ENCODE measurements around the gene CATSPERE. TPM values are rescaled to one million over a fixed set of nuclear protein-coding genes. Genes with fewer than 3 reads are reported as not detected.
"Not testable (repeated sequence)": the region's sequence is repeated elsewhere in the genome, so short reads cannot be mapped to it uniquely, and the experiment has no call there.

CATSPERE gene
- total RNA-seq, 1 donor from 2014 or later: 0.54 TPM

GRCh38 chr1:244447552-244447951 lies 13.5 kb upstream of the CATSPERE start:
- intact Hi-C loops (cut with DNase I): no loop called here
- DNase-seq (ENCODE audit: missing footprints) (no peak), ATAC-seq (no peak)

- no peak for ATAC-seq
- intact Hi-C loops (cut with DNase I): no loop called here
- DNase-seq (ENCODE audit: missing footprints): no peak
Measured at GRCh38 chr1:244448279-244449036, 12.6 kb upstream of the CATSPERE start.

- intact Hi-C loops (cut with DNase I): loop anchor here (5.0 to 10.0 kb wide), 4 partner anchors 205 to 1193 kb away; partner anchors contain the start of genes CEP170, DESI2 and SDCCAG8
- no peak for DNase-seq (ENCODE audit: missing footprints)
Measured at GRCh38 chr1:244449936-244450508, 11.1 kb upstream of the CATSPERE start.

GRCh38 chr1:244450597-244451538 lies 10.2 kb upstream of the CATSPERE start:
- ATAC-seq (peak; percentile 29), DNase-seq (ENCODE audit: missing footprints) (peak; percentile 78)
- intact Hi-C loops (cut with DNase I): loop anchor here (5.0 to 10.0 kb wide), 4 partner anchors 204 to 1194 kb away; partner anchors contain the start of genes CEP170, DESI2 and SDCCAG8

More at GRCh38 chr1:244449936-244450508, 11.1 kb upstream of the CATSPERE start:
- ATAC-seq: no peak

GRCh38 chr1:244451539-244451950 lies 9.5 kb upstream of the CATSPERE start, which contains the start of gene ADSS2:
Gene ADSS2 (minus strand): TSS chr1:244451909. CDS start chr1:244451817, 92 bp downstream.
- DNase-seq (ENCODE audit: missing footprints) (no peak), ATAC-seq (no peak)
- intact Hi-C loops (cut with DNase I): loop anchor here (5.0 to 10.0 kb wide), 4 partner anchors 203 to 1194 kb away; partner anchors contain the start of genes CEP170, DESI2 and SDCCAG8

GRCh38 chr1:244451951-244452795 lies 8.9 kb upstream of the CATSPERE start:
- intact Hi-C loops (cut with DNase I): loop anchor here (5.0 to 10.0 kb wide), 4 partner anchors 203 to 1195 kb away; partner anchors contain the start of genes CEP170, DESI2 and SDCCAG8
- ATAC-seq (peak; percentile 99), DNase-seq (ENCODE audit: missing footprints) (peak; percentile 99)

GRCh38 chr1:244454412-244454811 lies 6.7 kb upstream of the CATSPERE start:
- intact Hi-C loops (cut with DNase I): loop anchor here (5.0 to 10.0 kb wide), 4 partner anchors 200 to 1197 kb away; partner anchors contain the start of genes CEP170, DESI2 and SDCCAG8
- no peak for ATAC-seq
- DNase-seq (ENCODE audit: missing footprints): no peak

GRCh38 chr1:244456586-244456985 lies 4.5 kb upstream of the CATSPERE start:
- ATAC-seq (no peak), DNase-seq (ENCODE audit: missing footprints) (no peak)
- intact Hi-C loops (cut with DNase I): loop anchor here (10.0 kb wide), 2 partner anchors 198 to 518 kb away; partner anchors contain the start of gene DESI2

- ATAC-seq (no peak), DNase-seq (ENCODE audit: missing footprints) (no peak)
- intact Hi-C loops (cut with DNase I): loop anchor here (10.0 kb wide), 2 partner anchors 196 to 516 kb away; partner anchors contain the start of gene DESI2
Measured at GRCh38 chr1:244458781-244459180, 2.3 kb upstream of the CATSPERE start.

- no peak for DNase-seq (ENCODE audit: missing footprints)
- no peak for ATAC-seq
- intact Hi-C loops (cut with DNase I): no loop called here
Measured at GRCh38 chr1:244460197-244460596, 876 bp upstream of the CATSPERE start.

GRCh38 chr1:244466724-244467123 lies 5.7 kb downstream of the CATSPERE start:
- ATAC-seq (no peak), DNase-seq (ENCODE audit: missing footprints) (no peak)
- intact Hi-C loops (cut with DNase I): no loop called here

- no peak for ATAC-seq
- intact Hi-C loops (cut with DNase I): no loop called here
- no peak for DNase-seq (ENCODE audit: missing footprints)
Measured at GRCh38 chr1:244473059-244473605, 12.1 kb downstream of the CATSPERE start.

- DNase-seq (ENCODE audit: missing footprints); intact Hi-C loops (cut with DNase I); ATAC-seq: not testable (repeated sequence)
Measured at GRCh38 chr1:244484971-244485370, 23.9 kb downstream of the CATSPERE start.

- intact Hi-C loops (cut with DNase I): no loop called here
- no peak for DNase-seq (ENCODE audit: missing footprints)
- no peak for ATAC-seq
Measured at GRCh38 chr1:244494653-244495052, 33.6 kb downstream of the CATSPERE start.

- no peak for ATAC-seq
- no peak for DNase-seq (ENCODE audit: missing footprints)
- intact Hi-C loops (cut with DNase I): no loop called here
Measured at GRCh38 chr1:244496186-244496585, 35.1 kb downstream of the CATSPERE start.

- ATAC-seq (no peak), DNase-seq (ENCODE audit: missing footprints) (no peak)
- intact Hi-C loops (cut with DNase I): no loop called here
Measured at GRCh38 chr1:244497805-244498204, 36.7 kb downstream of the CATSPERE start.

- DNase-seq (ENCODE audit: missing footprints); ATAC-seq; intact Hi-C loops (cut with DNase I): not testable (repeated sequence)
Measured at GRCh38 chr1:244499484-244499883, 38.4 kb downstream of the CATSPERE start.

All from Right ventricle myocardium inferior (tissue), 1 donor.